HG03575 (cell line): ENCODE measurements around the gene NDUFS6.

Source experiments
- ATAC-seq: cut with Tn5 transposase; IDR thresholded peaks from one replicate; pipeline ENCODE4 v1.9.1; 2021; ENCODE audit not compliant: unreplicated experiment, insufficient number of reproducible peaks, low FRiP score; ENCODE audit errors: extremely low read depth

Gene NDUFS6

GRCh38 chr5:1858436-1858835 is 57.2 kb downstream of the NDUFS6 start:
- no peak for ATAC-seq

- ATAC-seq = no peak
Observed at GRCh38 chr5:1859099-1859498, 57.9 kb downstream of the NDUFS6 start.

DNA sequence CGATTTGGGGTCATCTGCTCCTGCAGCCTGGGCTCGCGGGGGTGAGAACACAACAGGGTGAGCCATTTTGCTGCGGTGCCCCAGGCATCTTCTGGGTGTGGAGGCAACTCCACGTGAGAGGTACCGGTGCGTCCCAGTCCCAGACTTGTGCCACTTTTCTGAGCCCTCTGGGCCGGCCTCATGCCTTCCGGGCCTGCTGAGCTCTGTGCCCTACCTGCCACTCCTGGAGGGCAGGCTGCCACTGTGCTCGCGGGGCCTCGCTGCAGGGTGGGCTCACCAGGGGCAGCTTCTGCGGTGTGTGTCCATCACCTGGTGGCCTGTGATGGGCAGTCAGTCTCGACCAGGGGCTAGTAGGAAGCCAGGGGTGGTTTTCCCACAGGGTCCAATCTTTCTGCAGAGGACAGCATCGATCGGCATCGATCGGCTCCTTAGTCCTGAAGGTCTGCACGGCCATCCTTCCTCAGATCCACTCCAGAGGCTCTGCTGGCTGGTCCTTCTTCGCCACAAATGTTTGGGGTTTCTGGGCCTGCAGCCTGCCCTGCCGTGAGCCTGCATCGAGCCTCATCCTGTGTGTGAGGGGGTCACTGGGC is 58.9 kb downstream of the NDUFS6 start:
- no peak for ATAC-seq

GRCh38 chr5:1860949-1861348 is 59.7 kb downstream of the NDUFS6 start:
- no peak for ATAC-seq

- ATAC-seq = no peak
Observed at GRCh38 chr5:1864896-1865440, 63.8 kb downstream of the NDUFS6 start.

- no peak for ATAC-seq
Observed at GRCh38 chr5:1865486-1865885, 64.3 kb downstream of the NDUFS6 start.
